Sciatic nerve (tissue), 2 donors: Measurements from ENCODE around the gene TMEM269. TPM values are rescaled to one million over a fixed set of nuclear protein-coding genes. Genes with fewer than 3 reads are reported as not detected.

Experiments used
- ATAC-seq: fragments of 200-7000 bp; cut with Tn5 transposase; one replicate; pipeline ENCODE4 v1.9.1; 2020; ENCODE audit warnings: mild to moderate bottlenecking, moderate library complexity
- DNase-seq: peaks from one replicate; pipeline ENCODE4 v3.0.0-alpha.2; 2020; ENCODE audit warnings: low spot score
- intact Hi-C: fragments of 100-400 bp; cut with DNase I; formaldehyde crosslinking; loops from one replicate; pipeline ENCODE4 v1.14.2; 2022
- total RNA-seq: library from RNA; stranded (reverse); fragmentation: NEBNext Ultra II Directional; extraction: Animal tissue kit (Norgen Biotek cat#: 25700); gene quantifications from one replicate; pipeline ENCODE4 v1.2.1, GENCODE V29; 2021
- donor health status: DM: no; HTN: no; CAD: no.
- donor health status: DM: no; HTN: no; CAD: no.

The TMEM269 gene
- total RNA-seq, 1 donor from 2014 or later: 0.31 TPM

DNA sequence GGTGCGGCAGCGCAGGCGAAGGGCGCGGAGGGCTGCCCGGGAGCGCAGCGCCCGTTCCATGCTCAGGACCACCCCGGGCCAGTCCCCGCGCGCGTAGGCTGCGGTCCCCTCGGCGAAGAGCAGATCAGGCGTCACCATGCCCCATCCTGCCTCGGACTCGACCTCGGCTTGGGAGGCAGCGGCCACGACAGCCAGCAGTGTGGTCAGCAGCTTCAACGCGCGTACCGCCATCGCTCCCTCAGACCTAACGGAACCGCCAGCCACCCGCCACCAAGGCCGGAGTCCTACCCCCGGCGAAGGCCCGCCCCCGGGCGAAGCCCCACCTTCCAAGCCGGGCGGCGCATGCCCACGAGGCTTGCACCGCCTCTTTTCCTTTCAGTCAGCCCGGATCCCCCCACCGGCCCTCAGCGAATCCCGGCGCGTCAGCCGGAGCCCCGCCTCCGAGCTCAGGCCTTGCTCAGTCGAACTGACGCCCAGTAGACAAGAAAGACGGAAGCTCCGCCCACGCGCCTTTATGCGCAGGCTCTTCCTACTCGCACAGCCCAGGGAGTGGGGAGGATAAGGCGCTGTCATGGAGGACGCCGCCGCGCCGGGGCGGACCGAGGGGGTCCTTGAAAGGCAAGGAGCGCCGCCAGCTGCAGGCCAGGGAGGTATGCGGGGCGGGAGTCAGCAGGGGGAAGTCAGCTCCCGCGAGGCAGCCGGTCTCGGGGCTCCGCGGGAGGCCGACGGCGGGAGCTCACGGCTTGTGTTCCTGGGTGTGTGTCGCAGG is 17.9 kb upstream of the TMEM269 start, which contains the start of the genes C1orf50 and P3H1:
Gene C1orf50 (plus strand): TSS at position 509 of the 769 bp plus-strand sequence. CDS start 63 bp downstream, at position 572.
Gene P3H1 (minus strand): TSS at position 288 of the 769 bp plus-strand sequence. CDS start 57 bp downstream, at position 231.
- intact Hi-C loops: no loop called here
- DNase-seq: peak; percentile 100
- ATAC-seq: peak; percentile 98

DNA sequence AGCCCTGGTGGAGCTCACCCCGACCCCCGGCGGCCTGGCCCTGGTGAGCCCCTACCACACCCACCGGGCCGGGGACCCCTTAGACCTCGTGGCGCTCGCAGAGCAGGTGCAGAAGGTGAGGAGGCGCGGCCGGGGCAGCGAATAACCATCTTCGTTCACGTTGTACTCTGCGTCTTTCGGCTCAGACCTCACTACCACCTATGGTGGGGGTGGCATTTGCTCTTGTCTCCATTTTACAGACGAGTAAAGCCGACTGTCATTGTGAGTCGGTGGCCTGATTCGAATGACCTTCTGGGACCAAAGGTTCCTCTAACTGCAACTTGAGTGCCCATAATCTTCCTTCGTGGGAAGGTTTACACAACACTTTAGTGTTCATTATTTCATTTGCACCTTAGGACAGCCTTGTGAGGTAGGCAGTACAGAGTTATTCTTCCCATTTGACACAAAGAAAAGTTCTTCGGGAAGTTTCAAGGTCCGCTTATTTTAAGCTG is 17.2 kb upstream of the TMEM269 start:
- ATAC-seq (no peak), DNase-seq (no peak)
- intact Hi-C loops: no loop called here

DNA sequence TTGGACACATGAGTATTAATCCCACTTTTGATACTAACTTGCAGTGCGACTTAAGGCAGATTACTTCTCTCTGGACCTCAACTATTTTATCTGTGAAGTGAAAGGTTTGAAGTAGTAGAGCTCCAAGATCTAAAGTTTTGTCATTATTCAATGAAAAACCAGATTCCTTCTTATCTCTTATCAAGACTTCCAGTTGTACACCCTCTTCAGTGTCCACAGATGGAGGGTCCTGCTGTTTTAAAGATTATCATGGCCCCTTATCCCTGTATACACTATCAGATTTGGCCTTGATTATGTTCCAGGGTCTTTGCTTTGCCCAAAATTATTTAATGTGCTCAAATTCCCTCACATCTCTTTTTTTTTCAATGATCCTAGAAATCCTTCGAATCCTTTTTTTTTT is 16.6 kb upstream of the TMEM269 start:
- DNase-seq: no peak
- no peak for ATAC-seq
- intact Hi-C loops: no loop called here

DNA sequence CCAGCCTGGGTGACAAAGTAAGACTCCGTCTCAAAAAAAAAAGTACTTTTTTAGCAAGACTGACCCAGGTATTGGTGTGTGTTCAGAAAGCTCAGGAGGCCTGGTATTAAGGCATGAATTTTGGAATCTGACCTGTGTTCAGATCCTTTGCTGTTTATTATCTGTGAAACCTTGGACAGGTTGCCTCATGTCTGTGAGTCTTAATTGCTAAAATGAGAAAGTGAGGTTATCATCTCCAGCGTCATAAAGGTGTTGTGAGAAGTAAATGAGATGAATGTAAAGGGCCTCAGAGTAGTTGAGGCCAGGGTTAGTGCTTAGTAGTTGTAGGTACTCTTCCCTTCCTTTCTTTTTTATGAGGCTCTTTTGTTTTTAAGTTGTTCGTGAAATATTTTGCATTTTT is 15.0 kb upstream of the TMEM269 start:
- DNase-seq (no peak), ATAC-seq (no peak)
- intact Hi-C loops: no loop called here

DNA sequence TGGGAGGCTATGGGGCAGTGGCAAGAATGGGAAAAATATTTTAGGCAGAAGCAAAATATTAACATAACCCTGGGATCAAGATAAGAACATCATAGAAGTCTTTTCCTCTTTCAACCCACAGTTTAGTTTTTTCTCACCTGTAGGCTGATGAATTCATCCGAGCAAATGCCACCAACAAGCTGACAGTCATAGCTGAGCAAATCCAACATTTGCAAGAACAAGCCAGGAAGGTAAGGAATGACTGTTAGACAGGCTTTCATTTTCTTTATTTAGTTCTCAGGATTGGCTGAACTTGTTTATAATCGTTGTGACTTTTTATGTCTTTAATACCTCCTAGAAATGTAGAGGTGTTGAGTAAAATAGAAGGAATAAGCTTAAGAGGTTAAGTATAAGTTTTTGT is 11.4 kb upstream of the TMEM269 start:
- ATAC-seq: no peak
- DNase-seq: no peak
- intact Hi-C loops: no loop called here

DNA sequence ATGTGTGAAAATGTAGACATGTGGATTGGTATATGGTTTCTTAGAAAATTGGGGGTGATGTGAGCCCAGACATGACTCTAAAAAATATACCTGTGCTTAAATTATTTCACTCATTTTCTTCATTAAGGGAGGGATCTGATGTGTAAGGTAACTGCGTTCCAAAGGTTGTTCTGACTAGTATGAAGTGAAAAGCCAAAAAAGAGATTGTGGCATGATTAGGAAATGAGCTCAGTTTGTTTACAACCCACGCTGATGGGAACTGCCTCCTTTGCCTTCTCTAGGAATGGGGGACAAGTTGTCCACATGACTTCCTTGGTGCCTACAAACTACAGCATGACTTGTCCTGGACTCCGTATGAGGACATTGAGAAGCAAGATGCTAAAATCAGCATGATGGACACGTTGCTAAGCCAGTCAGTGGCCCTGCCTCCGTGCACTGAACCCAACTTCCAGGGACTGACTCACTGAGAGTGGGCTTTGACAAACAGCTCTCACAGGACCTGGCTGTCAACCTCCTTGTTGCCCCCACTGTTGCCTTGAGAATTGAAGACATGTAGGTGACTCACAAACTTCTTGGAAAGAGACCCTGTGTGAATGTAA is 9.8 kb upstream of the TMEM269 start:
- ATAC-seq (no peak), DNase-seq (no peak)
- intact Hi-C loops: no loop called here

DNA sequence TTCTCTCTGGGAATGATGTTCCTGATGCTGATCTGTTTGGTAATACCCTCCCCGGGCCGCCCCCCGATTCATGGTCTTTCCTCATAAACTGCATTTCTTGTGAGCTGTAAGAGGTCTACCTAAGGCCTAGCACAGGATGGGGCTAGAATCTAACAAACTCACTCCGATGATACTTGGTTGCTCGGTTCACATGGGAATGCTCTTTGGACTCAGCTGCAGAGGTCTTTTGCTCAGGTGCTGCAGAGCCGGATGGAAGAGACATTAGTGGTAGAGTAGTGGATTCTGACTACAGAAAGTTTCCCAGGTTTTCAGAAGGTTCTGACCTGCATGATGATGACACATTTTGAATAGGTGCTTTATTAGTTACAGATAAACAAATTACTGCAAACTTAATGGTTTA is 8.3 kb upstream of the TMEM269 start:
- intact Hi-C loops: no loop called here
- DNase-seq (no peak), ATAC-seq (no peak)

DNA sequence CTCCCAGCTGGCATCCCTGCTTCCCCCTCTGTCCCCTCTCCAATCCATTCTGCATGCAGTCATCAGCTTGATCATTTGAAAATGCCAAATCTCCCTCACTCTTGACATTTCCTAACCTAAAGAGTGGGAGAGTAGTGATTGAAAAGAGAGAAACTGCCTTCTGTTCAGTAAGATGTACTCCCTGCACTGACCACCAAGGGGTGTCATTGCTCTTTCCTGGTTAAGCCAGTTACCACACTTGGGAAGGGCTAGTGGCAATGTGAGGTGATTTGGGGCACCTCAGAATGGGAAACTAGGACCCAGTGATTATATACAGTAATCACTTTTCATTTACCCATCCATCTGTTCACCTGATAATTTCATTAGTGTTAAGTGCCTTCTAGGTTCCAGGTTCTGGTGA is 6.9 kb upstream of the TMEM269 start:
- no peak for DNase-seq
- ATAC-seq: peak; percentile 82

DNA sequence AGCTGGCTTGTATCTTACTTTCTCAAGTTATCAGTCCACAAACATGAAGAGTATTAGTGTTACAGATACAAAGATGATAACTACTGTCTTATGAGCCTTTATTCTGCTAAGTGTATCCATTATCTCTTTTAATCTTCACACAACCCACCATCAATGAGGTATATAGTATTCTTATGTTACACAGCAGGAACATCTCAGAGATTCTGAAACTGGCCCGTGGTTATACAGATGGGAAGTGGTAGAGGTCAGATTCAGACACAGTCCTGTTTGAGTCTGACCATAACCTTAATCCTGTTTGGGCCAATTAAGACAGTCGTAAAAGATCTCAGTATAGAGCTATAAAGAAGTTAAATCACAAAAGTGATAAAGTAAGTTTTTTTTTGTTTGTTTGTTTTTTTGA is 5.1 kb upstream of the TMEM269 start:
- intact Hi-C loops: no loop called here
- DNase-seq (no peak), ATAC-seq (no peak)

More for the DNA sequence above, 6.9 kb upstream of the TMEM269 start:
- intact Hi-C loops: no loop called here

DNA sequence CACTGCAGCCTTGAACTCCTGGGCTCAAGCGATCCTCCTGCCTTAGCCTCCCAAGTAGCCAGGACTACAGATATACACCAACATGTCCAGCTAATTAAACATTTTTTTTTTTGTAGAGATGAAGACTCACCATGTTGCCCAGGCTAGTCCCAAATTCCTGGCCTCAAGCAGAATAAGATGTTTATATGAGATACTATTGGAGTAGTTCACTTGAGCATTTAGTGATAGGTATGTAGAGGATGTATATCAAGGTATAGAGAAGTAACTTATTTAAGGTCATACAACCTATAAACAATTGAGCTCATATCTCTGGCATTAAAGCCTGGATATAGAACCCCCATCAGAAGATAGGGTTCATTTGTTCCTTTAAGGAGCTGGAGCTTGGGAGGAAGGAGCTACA is 4.6 kb upstream of the TMEM269 start:
- DNase-seq: no peak
- intact Hi-C loops: no loop called here
- ATAC-seq: no peak

DNA sequence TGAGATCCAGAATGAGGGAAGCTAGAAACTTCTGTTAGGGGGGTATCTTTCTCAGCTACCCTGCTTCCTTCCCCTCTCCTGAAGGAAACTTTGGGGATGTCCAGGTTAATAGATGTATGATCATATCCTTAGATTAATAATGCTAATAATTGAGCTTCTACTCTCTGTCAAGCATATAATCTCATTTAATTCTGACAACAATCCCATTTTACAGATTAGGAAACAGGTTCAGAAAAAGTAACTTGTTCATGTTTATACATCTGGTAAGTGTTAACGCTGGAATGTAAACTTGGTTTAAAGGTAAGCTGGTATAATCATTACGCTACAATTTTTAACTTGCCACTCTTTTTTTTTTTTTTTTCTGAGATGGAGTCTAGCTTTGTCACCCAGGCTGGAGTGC is 1.7 kb upstream of the TMEM269 start:
- ATAC-seq (no peak), DNase-seq (no peak)
- intact Hi-C loops: no loop called here

DNA sequence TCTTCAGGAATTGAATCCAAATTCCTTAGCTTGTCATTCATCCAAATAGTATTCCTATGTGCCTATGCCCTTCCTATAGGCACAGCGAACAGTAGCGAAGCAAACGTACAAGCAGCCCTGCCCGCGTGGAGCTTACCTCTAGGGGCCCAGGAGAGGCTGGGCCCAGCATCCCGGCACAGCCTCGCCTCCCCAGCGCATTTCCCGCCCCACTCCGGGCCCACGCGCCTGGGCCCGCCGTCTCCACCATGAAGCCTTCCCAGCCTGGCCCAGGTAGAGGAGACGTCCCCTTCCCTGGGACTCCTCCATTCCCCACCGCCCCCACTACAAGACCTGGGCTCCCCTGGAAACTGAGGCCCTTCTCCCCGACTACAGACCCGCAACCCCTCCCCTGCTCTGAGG is 245 bp upstream of the TMEM269 start:
- ATAC-seq (peak; percentile 11), DNase-seq (no peak)
- intact Hi-C loops: no loop called here

DNA sequence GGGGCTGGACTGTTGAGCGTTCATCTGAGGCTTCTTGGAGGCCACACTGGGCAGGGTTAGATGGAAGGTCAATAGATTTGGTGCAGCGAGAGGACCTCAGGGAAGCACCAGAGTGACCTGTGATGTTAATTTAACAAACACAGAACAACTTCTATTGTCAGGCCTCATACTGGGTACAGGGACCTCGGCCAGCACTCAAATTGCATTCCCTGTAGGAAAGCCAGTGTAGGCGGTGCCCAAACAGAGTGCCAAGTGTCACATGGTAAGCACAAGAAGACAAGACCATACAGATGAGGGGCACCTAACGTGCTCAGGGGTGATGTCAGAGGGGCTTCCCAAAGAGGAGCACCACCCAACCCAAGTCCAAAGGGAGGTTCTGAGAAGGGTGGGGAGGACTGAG is 1.3 kb downstream of the TMEM269 start:
- ATAC-seq (no peak), DNase-seq (no peak)
- intact Hi-C loops: no loop called here

DNA sequence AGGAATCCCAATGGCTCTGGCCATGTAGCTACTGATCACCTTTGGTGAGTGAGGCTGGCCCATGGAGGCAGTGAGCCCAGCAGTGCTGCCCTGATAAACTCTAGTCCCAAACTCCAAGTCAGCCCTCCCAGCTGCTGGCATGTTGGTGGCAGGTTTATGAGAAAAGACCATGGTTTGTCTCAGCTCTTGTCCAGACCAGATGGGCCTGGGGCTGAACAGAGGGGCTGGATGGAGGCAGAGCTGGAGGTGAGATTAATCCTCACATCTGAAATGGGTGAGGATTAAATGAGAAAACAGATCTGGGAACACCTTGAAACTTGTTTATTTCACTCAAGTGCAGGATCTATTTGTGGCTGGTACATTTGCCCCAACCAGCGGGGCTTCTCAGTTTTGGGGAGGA is 3.2 kb downstream of the TMEM269 start:
- intact Hi-C loops: no loop called here
- no peak for ATAC-seq

DNA sequence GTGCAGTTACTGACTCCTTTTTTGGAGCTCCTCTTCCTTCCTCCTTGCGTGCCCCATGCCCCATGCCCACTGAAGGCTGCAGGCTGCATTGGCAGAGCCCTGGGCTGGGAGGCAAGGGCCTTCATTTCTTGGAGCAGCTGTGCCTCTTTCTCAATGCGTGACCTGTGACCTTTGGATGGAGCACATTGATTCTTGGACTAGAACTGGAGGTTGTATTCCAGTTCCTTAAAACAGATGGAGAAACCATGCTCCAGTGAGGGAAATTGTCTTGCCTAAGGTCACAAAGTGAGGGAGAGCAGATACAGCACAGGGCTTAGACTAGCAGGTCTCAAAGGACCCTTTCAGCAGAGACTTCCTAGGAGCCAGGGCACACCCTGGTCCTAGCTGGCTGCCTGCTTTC is 9.0 kb downstream of the TMEM269 start:
- ATAC-seq: peak; percentile 89
- DNase-seq: no peak
- intact Hi-C loops: loop anchor here (10.0 kb wide), 1 partner anchor 281 kb away; no protein-coding TSS in a partner anchor

More for the DNA sequence above, 3.2 kb downstream of the TMEM269 start:
- DNase-seq: no peak

DNA sequence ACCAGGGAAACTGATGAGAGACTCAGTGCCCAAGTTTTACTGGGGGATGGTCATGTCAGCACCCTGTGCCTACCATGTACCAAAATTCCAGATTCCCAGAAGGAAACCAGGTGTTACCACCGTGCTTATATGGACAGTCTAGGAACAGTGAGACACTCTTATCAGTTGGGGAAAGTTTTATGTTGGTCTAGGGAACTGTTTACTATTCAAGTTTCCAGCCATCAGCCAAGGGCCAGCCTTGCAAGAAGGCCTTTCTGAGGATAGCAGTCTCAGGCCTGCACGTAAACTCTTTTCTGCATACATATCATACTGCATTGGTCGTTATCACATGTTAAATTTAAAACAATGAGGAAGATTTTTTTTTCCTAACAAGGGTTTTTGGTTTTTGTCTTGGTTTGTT is 12.6 kb downstream of the TMEM269 start:
- intact Hi-C loops: loop anchor here (5.0 to 10.0 kb wide), 2 partner anchors 277 to 570 kb away; partner anchors contain the start of gene ELOVL1

DNA sequence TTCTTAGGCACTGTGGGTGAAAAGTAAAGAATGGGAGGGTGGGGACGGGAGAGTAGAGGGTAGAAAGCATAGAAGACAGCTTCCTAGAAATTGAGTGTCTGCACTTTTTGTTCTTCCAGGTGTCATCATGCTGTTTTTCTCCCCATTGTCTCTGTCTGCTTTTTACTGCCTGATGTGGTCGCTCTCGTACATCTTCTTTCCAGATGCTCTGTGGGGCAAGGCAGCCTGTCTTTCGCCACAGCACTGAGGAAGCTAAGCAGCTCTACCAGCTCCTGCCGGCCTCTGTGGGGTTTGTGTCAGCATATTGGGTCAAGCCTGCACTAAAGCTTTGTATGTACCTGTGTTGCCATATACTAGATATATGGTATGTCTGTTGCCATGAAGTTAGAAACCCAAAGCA is 13.2 kb downstream of the TMEM269 start:
- ATAC-seq (no peak), DNase-seq (no peak)
- intact Hi-C loops: loop anchor here (5.0 to 10.0 kb wide), 2 partner anchors 277 to 569 kb away; partner anchors contain the start of gene ELOVL1

More for the DNA sequence above, 12.6 kb downstream of the TMEM269 start:
- ATAC-seq (no peak), DNase-seq (no peak)

DNA sequence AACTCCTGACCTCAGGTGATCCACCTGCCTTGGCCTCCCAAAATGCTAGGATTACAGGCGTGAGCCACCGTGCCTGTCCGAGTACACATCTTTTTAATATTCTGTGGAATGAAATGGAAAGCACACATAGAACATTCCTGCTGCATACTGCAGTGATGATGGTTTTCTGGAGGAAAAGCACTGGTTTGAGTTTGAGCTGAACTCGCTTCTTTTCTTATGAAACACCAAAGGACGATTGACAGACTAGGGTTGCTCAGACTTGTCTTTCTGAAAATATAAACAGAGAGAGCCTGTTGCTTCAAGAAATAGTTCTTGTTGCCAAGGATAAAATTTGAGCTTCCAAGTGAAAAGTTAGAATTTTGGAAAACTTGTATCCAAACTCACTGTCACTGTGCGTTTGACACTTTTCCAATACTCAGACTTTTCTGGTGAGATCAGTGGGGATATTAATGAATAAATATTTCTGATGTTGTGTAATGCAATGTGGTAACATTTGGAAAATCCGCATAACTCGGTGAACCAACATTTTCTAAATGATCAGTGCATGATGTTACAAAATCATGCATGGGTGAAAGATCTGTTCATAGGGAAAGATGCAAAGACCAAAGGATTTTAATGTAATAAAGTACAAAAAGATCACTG is 17.2 kb downstream of the TMEM269 start:
- intact Hi-C loops: no loop called here
- no peak for DNase-seq
- ATAC-seq: peak; percentile 80

DNA sequence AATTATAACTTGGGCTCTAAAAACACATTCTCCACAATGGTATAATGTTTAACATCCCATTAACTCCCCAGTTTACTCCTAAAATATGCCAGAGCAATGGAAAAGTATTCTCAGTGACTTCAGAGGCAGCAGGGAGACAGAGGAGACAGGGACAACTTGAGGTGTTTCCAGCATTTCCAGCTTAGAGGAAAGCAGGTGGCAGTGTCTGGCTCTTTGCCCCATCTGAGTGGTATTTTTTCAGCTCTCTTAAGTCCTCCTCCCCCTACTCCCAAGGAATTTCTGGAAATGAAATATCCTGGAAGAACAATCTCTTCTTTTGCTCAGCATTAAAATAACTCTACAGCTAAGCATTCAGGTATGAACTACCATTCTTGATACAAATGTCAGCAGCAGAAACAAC is 21.4 kb downstream of the TMEM269 start:
- ATAC-seq: no peak
- intact Hi-C loops: no loop called here
- DNase-seq: no peak

DNA sequence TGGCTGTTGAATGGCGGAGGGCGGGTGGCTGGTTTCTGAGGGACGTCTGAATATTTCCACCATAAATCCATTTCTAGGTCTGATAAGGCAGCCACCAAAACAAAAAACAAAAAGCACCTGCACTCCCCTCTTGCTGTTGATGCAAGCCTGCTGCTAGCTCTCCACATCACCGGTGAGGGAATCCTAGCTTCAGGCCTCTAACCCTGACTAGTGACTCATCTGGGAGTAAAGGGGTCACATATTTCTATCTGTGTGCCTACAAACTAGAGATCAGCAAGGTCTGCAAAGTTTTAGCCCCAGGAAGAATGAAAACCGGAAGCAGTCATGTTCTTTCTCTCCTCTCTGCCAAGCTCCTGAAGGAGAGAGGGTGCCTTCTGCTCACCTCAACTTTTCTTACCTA is 21.8 kb downstream of the TMEM269 start:
- ATAC-seq: no peak
- intact Hi-C loops: no loop called here
- no peak for DNase-seq
